ENCODE results near the gene GPC6.

Gene GPC6

DNA sequence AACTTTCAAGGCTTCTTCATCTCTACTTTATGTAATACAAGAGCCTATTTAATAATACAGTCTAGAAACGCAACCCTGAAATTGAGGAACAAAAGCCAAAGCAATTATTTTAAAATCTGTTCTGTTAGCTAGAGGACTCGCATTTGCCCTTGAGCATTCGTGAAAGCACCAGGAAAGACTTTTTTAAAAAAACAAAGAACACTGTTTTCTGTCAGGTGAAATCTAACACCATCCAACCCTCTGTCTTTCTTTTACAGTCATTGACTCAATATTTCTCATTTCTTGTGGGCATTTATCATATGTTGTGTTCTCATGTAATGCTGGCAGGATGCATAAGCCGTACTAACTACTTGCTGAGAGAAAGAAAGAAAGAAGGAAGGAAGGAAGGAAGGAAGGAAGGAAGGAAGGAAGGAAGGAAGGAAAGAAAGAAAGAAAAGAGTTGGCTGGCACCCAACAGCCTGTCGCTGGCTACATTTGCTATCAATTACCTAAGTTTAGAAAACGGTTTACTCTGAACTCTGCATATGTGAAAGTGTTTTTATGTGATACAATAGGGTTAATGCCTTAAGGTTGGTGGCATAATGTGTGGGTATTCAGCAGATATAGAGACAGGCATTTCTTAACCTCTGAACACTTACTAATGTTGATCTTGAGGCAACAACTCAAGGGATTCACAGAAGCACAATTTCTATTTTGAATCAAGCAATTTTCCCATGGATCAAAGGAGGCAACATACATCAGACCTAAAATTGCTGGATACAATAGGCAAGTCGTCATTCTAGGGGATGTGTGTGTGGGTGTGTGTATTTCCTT is 807.4 kb downstream of the GPC6 start:
- in situ Hi-C loops (cut with HindIII; ENCODE audit: low sequenced_read_pairs), result no loop called here
- peak; percentile 20 for DNase-seq (ENCODE audit: low read depth, low spot score)
- no peak overlapping the region for H3K4me3 ChIP-seq (ENCODE audit: low read depth, low read length)
- TF ChIP-seq, protein P1, sequence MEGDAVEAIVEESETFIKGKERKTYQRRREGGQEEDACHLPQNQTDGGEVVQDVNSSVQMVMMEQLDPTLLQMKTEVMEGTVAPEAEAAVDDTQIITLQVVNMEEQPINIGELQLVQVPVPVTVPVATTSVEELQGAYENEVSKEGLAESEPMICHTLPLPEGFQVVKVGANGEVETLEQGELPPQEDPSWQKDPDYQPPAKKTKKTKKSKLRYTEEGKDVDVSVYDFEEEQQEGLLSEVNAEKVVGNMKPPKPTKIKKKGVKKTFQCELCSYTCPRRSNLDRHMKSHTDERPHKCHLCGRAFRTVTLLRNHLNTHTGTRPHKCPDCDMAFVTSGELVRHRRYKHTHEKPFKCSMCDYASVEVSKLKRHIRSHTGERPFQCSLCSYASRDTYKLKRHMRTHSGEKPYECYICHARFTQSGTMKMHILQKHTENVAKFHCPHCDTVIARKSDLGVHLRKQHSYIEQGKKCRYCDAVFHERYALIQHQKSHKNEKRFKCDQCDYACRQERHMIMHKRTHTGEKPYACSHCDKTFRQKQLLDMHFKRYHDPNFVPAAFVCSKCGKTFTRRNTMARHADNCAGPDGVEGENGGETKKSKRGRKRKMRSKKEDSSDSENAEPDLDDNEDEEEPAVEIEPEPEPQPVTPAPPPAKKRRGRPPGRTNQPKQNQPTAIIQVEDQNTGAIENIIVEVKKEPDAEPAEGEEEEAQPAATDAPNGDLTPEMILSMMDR (IDR thresholded peaks at IDR 0.05; ENCODE audit: low read depth, low read length), result no peak

DNA sequence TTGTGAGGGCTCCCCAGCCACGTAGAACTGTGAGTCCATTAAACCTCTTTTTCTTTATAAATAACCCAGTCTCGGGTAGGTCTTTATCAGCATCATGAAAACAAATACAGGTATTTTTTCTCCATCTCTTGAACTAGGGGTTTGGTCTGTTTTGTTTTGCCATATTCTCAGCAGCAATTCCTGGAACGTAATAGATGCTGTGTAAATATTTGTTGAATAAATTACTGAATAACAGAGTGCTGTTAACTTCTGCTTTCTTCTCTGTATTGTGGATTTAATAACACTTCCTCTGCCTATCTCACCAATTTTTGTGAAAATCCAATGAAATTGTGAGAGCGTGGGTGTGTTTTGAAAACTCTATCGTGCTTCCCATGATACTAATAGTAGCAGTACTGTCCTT is 823.4 kb downstream of the GPC6 start:
- TF ChIP-seq, protein P1 (IDR thresholded peaks at IDR 0.05; ENCODE audit: low read depth, low read length), result no peak
- no peak overlapping the region for H3K4me3 ChIP-seq (ENCODE audit: low read depth, low read length)
- in situ Hi-C loops (cut with HindIII; ENCODE audit: low sequenced_read_pairs), result no loop called here
- no peak for DNase-seq (ENCODE audit: low read depth, low spot score)

DNA sequence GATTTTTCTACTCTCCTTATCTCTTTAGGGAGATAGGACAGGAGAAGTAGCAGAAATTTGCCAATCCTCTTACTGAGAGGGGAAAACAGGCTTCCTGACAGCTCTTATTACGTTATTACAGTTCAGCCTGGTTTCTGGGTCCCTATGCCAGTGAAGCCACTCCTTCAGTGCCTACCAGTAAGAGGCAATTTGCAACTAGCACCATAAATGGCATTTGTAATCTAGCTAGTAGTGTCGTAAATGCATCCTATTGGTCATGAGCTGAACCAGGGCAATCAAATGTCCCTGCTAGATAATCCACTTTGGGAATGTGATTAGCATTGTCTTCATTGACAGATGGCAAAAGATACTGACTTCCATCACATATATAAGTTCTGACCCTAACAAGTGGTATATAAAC is 824.1 kb downstream of the GPC6 start:
- in situ Hi-C loops (cut with HindIII; ENCODE audit: low sequenced_read_pairs), result no loop called here

DNA sequence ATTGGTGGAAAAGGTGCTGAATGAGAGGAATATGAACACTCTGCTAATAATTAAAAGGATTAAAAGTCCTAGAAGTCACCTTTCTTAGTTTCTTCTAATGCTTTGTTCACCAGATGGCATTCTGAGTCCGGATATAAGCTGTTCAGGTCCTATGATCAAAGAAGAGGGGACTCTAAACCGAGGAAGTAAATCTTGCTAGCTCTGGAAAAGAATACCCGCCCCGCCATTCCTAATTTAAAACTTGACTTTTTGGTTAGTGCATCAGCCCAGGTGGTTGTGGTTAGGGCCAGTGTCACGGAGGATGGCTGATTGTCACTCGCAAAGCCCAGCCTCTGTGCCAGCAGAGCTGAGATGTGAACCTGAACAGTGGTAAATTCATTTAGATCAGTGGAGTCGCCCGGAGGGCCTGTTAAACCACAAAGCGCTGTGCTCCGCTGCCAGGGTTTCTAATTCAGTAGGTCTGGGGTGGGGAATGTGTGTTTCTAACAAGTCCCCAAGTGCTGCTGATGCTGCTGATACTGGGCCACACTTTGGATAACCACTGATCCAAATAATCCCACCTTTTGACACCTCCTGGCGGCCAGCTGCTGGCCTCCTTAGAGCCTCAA is 827.5 kb downstream of the GPC6 start:
- TF ChIP-seq, protein P1 (IDR thresholded peaks at IDR 0.05; ENCODE audit: low read depth, low read length), result no peak
- DNase-seq (ENCODE audit: low read depth, low spot score), result no peak
- in situ Hi-C loops (cut with HindIII; ENCODE audit: low sequenced_read_pairs), result no loop called here
- H3K4me3 ChIP-seq (ENCODE audit: low read depth, low read length), result no peak overlapping the region

More for the DNA sequence above, 824.1 kb downstream of the GPC6 start:
- no peak overlapping the region for H3K4me3 ChIP-seq (ENCODE audit: low read depth, low read length)
- TF ChIP-seq, protein P1 (IDR thresholded peaks at IDR 0.05; ENCODE audit: low read depth, low read length), result no peak
- no peak for DNase-seq (ENCODE audit: low read depth, low spot score)

DNA sequence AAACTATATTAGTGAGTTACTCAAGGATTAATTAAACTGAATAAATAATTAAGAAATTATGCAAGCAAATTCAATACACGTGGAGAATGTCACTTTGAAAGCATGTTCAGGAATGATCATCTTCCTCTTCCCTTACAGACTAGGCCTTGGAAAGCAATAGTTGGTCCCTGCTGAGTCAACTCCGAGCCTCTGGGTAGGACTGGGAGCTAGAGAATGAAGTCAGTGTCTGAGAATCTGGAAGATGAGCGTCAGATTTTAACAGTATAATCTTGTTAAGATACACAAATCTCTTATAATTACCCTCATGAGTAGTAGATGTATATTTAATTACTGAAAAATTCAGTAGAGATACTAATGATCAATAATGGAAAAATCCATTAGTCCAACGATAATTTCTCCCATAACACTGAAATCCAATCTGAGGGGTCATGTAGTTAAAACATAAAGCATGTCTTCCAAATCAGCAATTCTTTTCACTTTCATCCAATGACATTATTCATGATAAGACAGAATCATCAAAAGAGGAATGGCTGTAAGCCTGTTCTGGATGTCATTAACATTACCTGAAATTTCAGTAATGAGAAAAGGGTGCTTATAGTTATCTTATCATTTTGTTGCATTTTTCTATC is 829.9 kb downstream of the GPC6 start:
- TF ChIP-seq, protein P1 (IDR thresholded peaks at IDR 0.05; ENCODE audit: low read depth, low read length), result no peak
- no peak for DNase-seq (ENCODE audit: low read depth, low spot score)
- in situ Hi-C loops (cut with HindIII; ENCODE audit: low sequenced_read_pairs), result no loop called here

DNA sequence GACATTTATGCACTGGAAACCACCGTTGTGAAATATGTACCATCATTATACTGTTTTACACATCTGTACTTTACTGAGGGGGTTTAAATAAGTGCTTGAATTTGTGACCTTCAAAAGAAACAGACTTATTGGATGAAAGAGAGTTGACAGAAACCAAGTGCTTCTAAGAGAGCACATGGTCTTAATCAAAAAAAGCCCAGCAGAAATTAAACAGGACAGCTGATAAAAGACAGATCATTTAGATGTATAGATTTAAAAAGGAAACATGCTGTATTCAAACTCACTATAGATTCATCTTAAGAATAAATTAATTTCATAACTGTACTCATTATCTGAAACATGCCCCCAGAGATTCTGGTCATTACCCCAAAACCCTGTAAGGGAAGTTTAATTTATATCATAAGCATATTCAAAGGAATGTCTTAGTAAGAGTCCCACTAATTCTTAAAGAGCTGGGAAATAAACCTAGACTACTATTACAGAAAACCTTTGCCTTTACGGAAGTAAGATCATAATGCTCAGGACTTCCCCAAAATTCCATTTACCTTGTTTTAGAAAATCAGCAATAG is 831.1 kb downstream of the GPC6 start:
- H3K4me3 ChIP-seq (ENCODE audit: low read depth, low read length), result no peak overlapping the region
- no peak for DNase-seq (ENCODE audit: low read depth, low spot score)
- TF ChIP-seq, protein P1 (IDR thresholded peaks at IDR 0.05; ENCODE audit: low read depth, low read length), result no peak
- in situ Hi-C loops (cut with HindIII; ENCODE audit: low sequenced_read_pairs), result no loop called here

More for the DNA sequence above, 829.9 kb downstream of the GPC6 start:
- H3K4me3 ChIP-seq (ENCODE audit: low read depth, low read length), result no peak overlapping the region
